GM18951 (cell line): Measurements from ENCODE around the gene MED27.

Experiments used
- POLR2A ChIP-seq: IDR thresholded peaks from 4 replicates; pipeline ENCODE4 v1.6.1; 2011; ENCODE audit warnings: mild to moderate bottlenecking; ENCODE audit not compliant: insufficient read length, insufficient read depth; ENCODE audit errors: extremely low read depth
- in situ Hi-C: fragments of 300-500 bp; cut with MboI; formaldehyde crosslinking; loops from one replicate; pipeline ENCODE4 v1.12.0; 2022; ENCODE audit warnings: low sequenced_read_pairs, mixed read lengths, inconsistent platforms; ENCODE audit not compliant: unreplicated experiment

Gene MED27

DNA sequence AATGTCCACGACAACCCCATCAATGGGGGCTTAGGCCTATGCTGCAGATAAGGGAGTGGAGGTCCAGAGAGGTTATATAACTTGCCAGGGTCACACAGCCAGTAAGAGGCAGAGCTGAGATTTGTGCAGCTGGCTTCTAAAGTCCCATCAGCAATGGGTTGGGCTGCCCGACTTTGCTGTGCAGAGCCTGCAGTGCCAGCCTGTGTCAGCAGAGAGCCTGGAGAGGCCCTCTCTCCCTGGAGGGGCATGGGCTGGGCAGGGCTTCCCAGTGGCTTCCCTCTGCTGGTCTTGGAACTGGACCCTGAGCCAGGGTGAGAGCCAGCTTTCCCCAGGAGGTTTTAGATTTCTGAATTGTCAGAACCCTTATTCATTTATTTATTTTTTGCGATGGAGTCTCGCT is 262.6 kb downstream of the MED27 start:
- in situ Hi-C loops = no loop called here
- no peak for TF ChIP-seq POLR2A

DNA sequence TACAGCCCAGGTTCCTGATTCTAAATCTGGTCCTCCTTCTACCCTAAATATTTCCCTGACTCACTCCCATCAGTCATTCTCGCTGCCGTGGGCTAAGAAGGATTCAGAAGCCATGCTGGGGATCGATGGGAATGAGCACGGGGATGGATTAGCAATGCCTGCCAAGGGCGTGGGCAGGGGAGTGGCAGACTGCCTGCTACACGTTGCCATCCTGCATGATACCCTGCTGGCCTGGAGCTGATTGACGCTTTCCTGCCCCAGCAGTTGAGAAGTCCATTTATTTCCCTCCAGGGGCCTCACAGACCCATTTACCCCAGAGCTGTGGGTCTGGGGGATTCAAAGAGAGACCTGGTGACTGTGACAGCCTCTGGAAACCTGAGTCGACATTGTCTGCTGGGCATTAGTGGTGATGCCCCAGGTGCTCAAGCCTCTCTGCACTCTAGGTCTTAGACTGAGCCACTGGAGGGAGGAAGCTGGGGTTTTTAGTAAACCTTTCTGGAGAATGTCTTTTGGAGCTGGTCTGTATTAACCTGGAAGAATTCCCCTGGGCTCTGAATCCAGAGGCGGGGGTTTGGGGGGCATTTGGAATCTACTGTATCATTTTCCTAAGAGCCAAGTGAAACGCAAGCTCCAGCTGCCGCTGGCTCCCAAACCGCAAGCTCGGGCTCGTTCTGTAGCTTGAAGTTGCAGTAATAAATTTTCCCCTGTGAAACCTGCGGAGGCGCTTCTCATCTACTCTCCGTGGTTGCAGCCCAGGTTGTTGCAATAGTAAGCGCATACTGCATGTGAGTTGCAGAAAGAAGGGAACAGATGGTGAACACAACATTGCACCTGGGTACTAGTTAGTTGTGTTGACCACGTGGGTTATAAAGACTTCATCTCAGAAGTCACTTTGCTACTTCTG is 263.4 kb downstream of the MED27 start:
- in situ Hi-C loops = no loop called here
- TF ChIP-seq POLR2A = no peak

- no peak for TF ChIP-seq POLR2A
- in situ Hi-C loops = no loop called here
These were observed 265.0 kb downstream of the MED27 start for GRCh38 chr9:131814707-131815106.

DNA sequence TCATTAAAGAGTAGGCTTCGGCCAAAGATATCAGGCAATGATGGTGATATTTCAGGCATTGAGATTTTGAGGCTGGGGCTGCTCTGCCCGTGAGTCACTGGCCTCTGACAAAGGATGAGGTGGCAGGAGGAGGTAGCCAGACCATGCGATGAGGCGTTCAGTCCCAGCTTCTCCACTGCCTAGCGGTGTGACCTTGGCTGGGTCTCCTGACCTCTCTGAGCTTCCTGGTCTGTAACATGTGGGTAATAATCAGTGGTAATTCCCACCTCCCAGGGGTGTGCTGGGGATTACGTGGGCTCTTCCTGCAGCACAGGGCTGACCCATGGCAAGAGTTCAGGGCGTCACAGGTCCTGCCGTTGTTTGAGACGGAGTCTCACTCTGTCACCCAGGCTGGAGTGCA is 266.6 kb downstream of the MED27 start:
- in situ Hi-C loops = no loop called here
- TF ChIP-seq POLR2A = no peak

- no peak for TF ChIP-seq POLR2A
- in situ Hi-C loops = no loop called here
These were observed 267.4 kb downstream of the MED27 start for GRCh38 chr9:131812116-131812790.

- TF ChIP-seq POLR2A = no peak
- in situ Hi-C loops = no loop called here
These were observed 268.3 kb downstream of the MED27 start for GRCh38 chr9:131811405-131811804.

- in situ Hi-C loops = no loop called here
These were observed 269.1 kb downstream of the MED27 start for GRCh38 chr9:131810351-131811170.

More at GRCh38 chr9:131810351-131811170, 269.1 kb downstream of the MED27 start:
- TF ChIP-seq POLR2A = no peak
